Stimulated activated CD4-positive, alpha-beta T cell treated with anti-CD3 and anti-CD28 coated beads, Interleukin-4, amount 100 ng/mL, for 48 hours (primary cell): ENCODE results near the gene COL15A1.
A peak's percentile ranks its signal among the peaks of the same experiment; 100 is the strongest.
"Not testable (repeated sequence)": the region's sequence is repeated elsewhere in the genome, so short reads cannot be mapped to it uniquely, and the experiment has no call there.

ENCODE experiments used
- DNase-seq, 2 donors: peaks; one replicate each; pipeline ENCODE4 v3.0.0-alpha.2; 2020; ENCODE audit warnings: low read depth in 2 of 2

The COL15A1 gene

DNA sequence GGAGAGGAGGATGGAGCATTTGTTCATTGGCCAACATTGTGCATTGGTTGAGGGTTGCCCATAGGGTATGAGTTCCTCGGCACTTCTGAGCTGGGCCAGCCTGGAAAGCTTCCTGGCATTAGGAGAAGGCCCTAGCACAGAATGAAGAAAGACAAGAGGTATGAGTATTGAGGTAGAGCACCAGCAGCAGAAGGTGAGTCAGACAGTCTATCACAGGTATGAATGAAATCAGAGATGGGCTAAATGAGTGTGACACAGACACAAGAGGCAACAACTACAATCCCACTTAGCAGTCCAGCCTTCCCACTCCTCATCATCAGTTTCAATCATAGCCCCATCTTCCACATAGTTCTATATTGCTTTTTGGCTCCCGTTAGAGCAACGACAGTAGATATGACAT, 135.8 kb downstream of the COL15A1 start:
- no peak for DNase-seq

DNA sequence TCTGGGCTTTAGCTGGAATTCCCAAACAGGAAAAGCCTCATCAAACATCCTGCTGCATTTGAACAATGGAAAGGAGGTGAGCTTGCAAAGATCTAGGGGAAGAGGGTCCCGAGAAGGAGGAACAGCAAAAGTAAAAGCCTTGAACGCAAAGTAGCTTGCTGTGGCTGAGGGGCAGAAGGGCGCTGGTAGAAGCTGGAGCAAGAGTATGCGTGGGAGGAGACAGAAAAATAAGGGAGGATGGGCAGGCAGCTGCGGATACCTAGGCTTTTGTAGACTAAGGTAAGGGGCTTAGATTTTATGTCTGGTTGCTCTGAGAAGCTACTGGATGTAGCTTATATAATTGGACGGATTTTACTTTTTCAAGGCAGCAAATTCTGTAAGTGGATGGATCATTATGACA, 139.3 kb downstream of the COL15A1 start:
- no peak for DNase-seq

DNA sequence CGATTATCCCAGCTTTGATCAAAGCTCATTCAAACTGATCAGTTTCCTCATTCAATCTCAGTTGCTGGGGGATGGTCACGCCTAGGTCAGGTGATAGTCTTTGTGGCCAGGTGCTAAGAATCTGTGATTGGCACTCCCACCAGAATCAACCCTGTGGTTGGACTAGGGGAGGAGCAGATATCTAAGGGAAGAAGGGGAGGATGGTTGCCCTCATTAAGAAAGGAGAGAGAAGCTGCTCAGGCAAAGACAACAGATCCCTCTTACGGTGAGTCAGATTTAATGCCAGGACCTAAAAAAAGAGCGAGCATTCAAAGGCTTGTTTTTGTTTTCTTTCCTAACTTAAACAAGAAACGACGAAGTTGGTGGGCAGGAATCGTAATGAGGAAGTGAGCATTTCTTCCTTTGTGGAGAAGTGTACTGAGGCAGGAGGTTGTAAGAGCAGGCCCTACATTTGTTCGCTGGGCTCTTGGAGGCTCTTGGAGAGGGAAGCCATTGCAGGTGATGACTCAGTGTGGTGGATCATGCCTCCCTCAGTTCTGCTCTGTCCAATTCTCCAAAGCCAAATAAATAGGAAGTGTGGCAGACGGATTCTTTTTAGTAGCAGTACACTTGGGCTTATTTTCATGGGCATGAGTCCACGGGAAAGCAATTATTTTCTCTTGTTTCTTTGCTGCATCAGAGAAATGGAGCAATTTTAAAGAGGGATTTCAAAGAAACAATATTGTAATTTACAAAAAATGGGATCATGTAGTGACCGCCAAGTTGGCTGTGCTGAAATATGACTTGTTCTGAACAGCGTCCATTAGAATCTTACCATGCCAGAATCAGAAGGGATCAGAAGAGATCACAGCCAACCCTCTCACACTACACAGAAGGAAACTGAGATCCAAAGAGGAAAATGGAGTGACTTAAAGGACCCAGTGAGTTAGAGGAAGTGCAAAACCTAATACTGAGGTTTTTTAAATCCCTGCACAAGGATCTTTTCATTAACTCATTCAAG, 142.5 kb downstream of the COL15A1 start:
- DNase-seq, result no peak

DNA sequence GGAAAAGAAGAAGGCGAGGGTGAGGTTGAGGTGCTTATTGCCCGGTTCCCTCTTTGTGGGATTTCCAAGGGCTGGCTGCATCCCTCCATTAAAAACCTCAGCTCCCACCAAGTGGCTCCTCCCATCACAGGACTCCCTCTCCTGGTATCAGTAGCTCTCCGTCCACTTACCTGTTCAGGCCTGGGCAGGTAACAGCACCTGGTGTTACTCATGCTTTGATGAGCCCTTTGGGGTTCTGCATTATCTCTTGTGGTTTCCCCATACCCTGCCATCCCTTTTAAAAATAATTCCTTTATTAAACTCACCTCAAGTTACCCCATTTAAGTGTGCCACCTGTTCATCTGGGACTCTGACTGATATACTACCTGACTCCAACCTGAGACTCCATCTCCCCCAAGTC, 143.8 kb downstream of the COL15A1 start:
- no peak for DNase-seq

DNA sequence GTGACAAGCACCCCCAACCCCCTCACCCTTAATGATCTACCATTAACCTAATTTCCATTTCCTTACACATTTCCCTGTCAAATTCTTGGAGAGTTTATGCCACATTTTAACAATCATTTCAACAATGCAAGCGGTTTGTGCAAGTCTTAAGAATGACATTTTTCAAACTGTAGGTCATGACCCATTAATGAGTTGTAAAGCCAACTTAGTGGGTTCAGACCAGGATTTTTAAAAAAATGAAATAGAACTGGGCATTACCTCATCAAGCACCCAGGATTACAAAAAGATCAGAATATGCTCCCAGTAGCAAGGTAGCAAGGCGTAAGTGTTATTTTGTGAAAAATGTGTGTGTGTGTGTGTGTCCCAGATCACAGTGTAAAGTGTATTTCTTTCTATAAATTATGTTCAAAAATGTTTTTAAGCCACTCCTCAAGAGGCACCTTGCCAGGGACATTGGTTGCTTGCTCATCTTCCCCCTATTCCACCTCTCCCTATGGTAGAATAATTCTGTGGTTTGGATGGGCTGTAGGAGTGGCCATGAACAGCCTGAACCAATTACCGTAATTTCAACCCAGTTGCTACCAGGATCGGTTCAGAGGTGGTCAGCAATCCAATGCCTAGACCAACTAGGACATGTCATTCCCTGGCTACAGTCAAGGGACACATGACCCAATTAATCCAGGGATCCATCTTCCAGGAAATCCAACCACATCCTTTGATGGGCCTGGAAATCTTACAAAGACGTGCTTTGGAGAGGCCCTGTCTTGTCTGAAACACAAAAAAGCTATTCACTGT, 146.8 kb downstream of the COL15A1 start:
- no peak for DNase-seq

DNA sequence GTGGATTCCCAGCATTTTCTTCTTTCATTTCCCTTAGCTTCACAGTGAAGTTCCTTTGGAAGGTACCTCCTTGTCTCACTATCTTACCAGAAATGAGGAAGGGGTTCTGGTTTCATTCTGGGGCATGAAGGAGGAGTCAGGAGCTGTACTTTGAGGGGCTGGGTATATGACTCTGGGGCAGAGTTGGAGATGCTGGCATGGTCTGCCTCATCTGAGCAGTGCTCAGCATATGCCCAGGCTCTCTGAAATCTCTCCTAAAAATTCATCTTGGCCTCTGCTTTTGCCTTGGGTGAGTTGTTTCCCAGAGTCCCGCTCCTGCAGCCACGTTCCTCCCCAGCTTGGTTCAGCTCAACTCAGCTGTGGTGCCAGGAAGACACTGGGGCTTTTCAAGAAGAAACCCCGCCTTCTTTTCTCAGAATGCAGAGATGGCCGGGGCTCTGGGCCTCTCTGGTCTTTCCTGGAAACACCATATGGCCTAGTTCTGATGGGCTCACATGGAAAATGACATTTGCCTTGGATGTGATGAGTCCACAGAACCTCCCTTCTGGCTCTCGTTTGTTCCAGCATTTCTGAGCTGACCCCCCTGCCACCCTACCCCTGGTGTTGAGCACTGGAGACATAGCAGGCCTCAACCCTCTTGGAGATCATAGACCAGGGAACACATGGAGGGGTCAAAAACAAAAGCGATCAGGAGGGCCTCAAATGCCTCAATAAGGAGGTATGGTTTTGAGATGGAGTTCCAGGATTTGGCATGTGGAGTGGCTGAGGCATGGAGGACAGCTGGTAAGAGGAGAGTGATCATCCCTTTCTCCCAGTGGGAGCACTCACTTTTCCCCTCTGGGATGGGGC, 149.2 kb downstream of the COL15A1 start:
- DNase-seq, result no peak

DNA sequence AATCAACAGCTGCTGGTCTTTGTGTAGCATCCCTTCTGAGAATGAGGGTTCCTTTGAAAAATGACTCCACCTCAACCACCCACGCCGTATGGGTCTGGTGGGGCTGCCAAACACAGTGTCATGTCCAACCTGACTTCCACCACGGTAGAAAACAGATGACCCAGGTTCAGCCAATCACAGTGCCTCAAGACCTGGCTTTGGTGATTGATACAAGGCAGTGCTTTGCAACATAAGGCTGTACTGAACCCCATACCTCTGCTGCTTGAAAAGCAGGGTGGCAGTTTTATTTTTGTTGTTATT, 149.7 kb downstream of the COL15A1 start:
- peak in 1 of 2 donors; percentile 16 for DNase-seq

DNA sequence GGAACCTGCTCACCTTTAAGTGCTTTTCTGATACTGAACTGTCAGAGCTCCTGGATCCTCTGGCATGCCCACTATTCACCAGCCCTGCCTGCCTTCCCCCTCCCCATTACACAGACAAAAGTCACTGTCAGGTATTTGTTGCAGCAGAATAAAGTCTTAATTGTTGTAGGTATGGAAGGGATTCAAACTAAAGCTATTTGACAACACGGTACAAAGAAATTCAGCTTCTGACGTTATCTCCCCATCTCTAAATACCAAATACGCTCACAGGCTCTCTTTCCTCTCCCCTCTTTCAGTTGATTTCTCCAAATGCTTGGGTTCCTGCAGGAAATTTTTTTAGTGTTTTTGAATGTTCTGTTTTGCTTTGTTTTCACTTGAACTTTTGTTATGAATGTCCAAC, 151.9 kb downstream of the COL15A1 start:
- DNase-seq, result no peak

DNA sequence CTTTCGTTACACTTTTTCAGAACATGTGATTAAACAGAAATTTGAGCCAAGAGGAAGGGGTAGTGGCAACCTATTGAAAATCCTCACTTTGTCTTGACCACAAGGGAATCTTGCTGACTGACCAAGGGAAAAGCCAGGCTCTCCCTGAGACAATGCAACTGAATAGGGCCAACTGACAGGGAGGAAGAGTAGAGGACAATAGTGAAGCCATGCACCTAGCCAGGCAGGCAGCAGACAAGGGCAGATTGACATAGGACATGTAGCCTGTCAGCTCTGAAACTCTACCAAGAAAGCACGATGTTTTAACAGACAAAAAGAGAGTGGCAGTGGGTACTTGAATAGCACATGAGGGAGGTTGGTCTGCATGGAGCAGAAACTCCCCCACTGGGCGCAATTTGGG, 152.7 kb downstream of the COL15A1 start:
- DNase-seq, result no peak

DNA sequence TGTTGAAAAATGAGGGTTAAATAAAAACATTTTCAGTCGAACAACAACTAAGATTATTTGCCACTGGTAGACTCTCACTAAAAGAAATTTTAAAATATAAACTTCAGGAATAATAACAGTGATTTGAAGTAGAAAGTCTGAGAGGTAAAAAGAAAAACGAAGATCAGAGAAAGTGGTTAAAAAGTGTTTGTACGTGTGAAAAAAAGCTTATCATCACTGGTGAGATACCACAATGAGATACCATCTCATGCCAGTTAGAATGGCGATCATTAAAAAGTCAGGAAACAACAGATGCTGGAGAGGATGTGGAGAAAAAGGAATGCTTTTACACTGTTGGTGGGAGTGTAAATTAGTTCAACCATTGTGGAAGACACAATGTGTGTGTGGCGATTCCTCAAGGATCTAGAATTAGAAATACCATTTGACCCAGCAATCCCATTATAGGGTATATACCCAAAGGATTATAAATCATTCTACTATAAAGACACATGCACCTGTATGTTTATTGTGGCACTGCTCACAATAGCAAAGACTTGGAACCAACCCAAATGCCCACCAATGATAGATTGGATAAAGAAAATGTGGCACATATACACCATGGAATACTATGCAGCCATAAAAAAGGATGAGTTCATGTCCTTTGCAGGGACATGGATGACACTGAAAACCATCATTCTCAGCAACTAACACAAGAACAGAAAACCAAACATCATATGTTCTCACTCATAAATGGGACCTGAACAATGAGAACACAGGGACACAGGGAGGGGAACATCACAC, 156.3 kb downstream of the COL15A1 start:
- DNase-seq, result not testable (repeated sequence)

DNA sequence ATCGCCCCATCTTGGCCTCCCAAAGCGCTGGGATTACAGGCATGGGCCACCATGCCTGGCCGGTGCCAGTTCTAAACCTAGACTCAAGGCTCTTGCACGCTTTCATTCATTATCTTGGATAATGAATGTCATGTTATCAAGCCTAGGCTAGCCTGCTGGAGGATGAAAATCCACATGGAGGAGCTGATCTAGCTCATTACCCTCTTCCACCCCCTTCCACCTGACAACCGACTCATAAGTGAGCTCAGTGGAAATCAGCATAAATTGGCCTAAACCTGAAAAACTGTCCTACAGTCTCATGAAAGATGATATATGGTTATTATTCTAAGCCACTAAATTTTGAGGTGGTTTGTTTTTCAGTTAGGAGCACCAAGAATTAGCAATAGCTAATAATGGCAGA, 157.6 kb downstream of the COL15A1 start:
- no peak for DNase-seq

DNA sequence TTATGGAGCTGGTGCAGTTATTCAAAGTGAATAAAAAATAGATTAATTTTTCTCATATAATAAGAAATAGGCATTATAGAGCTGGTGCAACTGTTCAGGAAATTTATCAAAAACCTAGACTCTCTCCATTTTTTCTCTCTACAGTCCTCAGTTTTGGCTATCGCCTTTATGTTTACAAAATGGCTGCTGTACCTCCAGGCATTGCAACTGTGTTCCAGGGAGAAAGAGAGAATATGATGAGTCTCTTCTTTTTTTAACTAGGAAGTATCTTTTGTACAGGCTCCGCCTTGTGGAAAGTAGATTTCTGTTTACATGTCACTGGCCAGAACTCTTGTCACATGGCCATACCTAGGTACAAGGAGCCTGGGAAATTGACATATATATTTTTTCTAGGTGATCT, 158.1 kb downstream of the COL15A1 start:
- no peak for DNase-seq

DNA sequence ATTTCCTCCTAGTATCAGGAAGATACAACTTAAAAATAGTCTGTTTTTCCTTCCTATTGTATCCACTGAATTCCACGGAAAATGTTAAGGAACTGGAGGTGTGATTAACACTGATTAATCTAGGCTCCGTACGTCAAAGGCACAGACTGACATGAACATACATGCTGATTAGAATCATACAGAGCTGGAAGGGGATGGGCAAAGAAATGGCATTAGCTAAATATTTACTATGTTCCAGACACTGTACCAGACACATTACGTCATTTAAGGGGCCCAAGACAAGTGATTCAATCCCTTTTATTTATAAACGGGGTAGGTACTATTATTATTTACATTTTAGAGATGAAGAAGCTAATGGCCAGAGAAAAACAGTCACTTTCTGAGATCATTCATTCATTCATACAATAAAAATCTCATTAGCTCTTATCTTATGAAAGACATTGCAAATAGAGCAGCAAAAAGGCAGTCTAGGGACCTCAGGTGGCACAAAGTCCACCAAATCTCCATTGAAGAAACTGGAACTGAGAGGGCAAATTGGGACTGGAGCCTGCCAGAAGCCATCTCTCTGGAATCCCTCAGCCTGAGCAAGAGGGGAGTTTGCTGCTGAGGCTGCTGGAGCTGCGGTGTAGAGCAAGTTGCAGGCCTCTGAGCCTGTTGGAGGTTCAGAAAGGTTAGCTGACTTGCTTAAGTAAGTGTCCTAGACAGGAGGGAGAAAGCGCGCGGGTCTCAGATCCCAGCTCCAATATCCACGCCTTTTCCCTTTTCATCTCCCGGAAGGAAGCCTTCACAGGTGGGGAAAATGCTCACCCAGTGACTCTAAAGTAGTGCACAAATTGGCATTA, 159.6 kb downstream of the COL15A1 start:
- no peak for DNase-seq

DNA sequence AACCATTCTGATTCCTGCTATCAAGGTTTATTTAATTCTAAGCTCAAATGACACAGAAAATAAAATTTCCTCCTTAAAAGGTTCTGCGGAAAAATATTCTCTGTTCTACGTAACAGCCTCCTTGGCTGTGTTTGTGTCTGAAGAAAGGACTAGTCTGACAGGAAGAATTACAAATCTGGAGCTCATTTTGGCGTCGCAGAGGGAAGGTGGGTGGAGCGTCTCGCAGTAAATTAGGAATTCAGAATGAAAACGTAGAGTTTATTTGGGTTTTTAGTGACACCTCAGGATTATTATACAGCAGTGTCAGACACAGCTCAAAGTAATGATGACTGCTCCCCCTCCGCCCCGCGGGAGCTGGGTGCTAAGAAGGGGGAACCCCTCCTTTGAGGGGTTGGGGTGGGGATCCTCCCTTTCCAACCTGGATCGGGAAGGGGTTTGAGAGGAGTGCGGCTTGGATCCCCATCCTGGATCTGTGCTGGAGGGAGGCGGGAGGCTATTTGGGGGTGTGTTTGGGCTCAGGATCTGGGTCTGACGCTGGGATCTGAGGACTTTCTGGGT, 160.3 kb downstream of the COL15A1 start:
- DNase-seq, result no peak

DNA sequence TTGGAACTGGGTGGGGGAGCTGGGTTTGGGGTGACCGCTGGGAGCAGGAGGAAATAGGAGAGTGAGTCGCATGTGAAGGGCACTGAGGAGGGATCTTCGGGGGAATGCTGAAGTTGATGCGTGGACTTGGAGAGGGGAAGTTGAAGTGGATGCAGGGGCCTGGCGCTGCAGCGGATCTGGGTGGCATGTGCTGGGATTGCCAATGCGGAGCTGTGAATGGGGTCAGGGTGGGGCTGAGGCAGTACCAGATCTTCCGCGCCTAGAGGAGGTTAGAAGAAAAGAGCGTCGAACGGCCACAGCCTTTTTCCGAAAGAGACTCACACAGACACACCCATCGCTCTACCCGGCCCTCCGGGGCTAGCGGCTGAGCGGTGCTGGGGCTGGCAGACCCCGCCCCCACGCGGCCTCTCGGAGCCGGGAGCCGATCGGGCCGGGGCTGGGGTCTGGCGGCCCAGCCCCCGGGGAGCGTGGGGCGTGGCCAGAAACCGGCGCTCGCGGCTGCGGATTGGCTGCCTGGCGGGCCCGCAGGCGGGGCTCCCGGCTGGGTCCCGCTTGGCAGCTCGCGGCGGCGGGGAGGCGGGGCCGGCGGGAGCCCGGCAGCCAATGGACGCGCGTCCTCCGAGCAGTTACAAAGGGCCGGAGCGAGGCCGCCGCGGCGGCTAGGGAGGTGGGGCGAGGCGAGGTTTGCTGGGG, 160.9 kb downstream of the COL15A1 start, which contains the start of gene TGFBR1:
TGFBR1 (plus strand) TSS at position 655 of the 693 bp plus-strand sequence. CDS start 93 bp downstream, outside the sequence.
- peak; percentile 85 to 91 for DNase-seq

DNA sequence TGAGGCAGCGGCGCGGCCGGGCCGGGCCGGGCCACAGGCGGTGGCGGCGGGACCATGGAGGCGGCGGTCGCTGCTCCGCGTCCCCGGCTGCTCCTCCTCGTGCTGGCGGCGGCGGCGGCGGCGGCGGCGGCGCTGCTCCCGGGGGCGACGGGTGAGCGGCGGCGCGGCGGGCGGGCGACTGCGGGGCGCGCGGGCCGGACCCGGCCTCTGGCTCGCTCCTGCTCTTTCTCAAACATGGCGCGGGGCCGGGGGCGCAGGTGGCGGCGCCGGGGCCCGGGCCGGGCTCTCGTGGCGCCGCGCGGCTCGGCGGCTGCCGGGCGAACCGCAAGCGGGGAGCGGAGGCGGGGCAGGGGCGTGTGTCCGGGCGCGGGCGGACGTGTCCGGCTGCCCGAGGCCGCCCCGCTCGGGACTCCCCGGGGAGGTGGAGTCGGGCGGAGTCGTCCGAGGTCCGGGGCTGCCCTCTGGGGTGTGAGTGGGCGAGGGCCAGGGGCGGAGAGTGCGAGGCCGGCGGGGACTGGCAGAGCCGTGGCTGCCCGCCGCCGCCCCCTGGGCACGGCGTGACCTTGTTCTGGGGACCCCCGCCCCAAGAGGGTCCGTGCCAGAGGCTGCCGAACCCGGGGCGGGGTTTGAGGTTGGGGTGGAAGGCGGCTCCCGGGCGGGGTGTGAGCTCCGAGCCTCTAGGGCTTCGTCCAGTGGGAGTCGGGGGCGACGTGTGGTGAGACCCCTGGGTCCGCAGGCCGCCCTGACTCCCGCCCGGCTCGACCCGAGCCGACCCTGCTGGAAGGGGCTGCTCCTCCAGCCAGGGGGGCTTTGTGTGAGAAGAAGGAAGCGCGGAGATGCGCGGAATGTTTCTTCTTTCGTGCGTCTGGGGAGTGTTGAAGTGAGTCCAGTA, 161.7 kb downstream of the COL15A1 start:
- DNase-seq, result peak in 1 of 2 donors; percentile 27

DNA sequence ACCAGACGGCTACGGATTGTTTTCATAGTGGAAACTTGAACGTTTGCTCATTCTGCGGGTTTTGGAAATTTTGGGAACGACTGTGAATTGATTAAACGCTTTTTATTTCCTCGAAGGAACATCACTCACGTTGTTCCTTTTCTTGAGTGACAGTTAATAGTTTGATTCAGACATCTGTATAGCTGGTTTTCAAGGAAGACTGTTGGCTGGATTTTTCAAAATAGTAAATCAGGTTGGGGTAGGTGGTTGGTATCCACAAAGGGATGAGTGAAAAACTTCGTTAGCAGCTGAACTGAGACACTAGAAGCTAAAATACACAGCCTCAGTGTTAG, 162.3 kb downstream of the COL15A1 start:
- DNase-seq, result no peak

DNA sequence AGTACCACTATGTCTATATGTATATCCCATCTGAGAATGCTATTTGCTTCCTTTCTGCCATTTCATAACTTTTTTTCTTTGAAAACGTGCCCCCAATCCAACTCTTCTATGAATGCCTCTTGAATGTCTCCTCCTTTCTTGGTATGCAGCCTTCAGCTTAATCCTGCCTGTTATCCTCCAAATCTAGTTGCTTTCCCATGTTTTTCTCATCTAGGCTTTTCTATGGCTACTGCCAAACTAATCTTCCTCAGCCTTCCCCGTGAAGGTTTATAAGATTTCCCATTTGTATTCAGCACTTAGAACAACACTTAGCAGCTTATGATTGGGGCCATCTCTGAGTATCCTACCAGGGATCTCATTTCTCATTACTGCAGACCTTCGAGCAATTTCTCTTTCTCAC, 163.7 kb downstream of the COL15A1 start:
- DNase-seq, result no peak
